ENCODE data around the gene FOXP1.
"Not testable (repeated sequence)": the region's sequence is repeated elsewhere in the genome, so short reads cannot be mapped to it uniquely, and the experiment has no call there.

The FOXP1 gene

GRCh38 chr3:71033681-71034220 lies 549.8 kb downstream of the FOXP1 start:
- no peak for DNase-seq (ENCODE audit: low read depth)

- DNase-seq (ENCODE audit: low read depth), result peak; percentile 33
These were observed 551.5 kb downstream of the FOXP1 start for GRCh38 chr3:71031914-71032521.

GRCh38 chr3:71031181-71031580 lies 552.3 kb downstream of the FOXP1 start:
- no peak for DNase-seq (ENCODE audit: low read depth)

GRCh38 chr3:71030748-71031147 lies 552.8 kb downstream of the FOXP1 start:
- DNase-seq (ENCODE audit: low read depth), result no peak

- DNase-seq (ENCODE audit: low read depth), result no peak
These were observed 553.8 kb downstream of the FOXP1 start for GRCh38 chr3:71029770-71030169.

GRCh38 chr3:71028802-71029201 lies 554.7 kb downstream of the FOXP1 start:
- no peak for DNase-seq (ENCODE audit: low read depth)

GRCh38 chr3:71028184-71028583 lies 555.3 kb downstream of the FOXP1 start:
- no peak for DNase-seq (ENCODE audit: low read depth)

GRCh38 chr3:71026634-71027578 lies 556.6 kb downstream of the FOXP1 start:
- peak; percentile 29 for DNase-seq (ENCODE audit: low read depth)

GRCh38 chr3:71025516-71025915 lies 558.0 kb downstream of the FOXP1 start:
- no peak for DNase-seq (ENCODE audit: low read depth)

- DNase-seq (ENCODE audit: low read depth), result peak; percentile 37
These were observed 558.5 kb downstream of the FOXP1 start for GRCh38 chr3:71025010-71025409.

- DNase-seq (ENCODE audit: low read depth), result peak; percentile 37
These were observed 560.8 kb downstream of the FOXP1 start for GRCh38 chr3:71022551-71023335.

GRCh38 chr3:71018799-71019198 lies 564.7 kb downstream of the FOXP1 start:
- no peak for DNase-seq (ENCODE audit: low read depth)

- DNase-seq (ENCODE audit: low read depth), result no peak
These were observed 567.2 kb downstream of the FOXP1 start for GRCh38 chr3:71016178-71016845.

GRCh38 chr3:71014616-71015015 lies 568.9 kb downstream of the FOXP1 start:
- DNase-seq (ENCODE audit: low read depth), result not testable (repeated sequence)

GRCh38 chr3:71012971-71013370 lies 570.6 kb downstream of the FOXP1 start:
- no peak for DNase-seq (ENCODE audit: low read depth)

GRCh38 chr3:71011565-71012287 lies 571.8 kb downstream of the FOXP1 start:
- DNase-seq (ENCODE audit: low read depth), result no peak

- no peak for DNase-seq (ENCODE audit: low read depth)
These were observed 572.6 kb downstream of the FOXP1 start for GRCh38 chr3:71010726-71011455.

GRCh38 chr3:71008350-71008935 lies 575.1 kb downstream of the FOXP1 start:
- no peak for DNase-seq (ENCODE audit: low read depth)

- DNase-seq (ENCODE audit: low read depth), result no peak
These were observed 576.4 kb downstream of the FOXP1 start for GRCh38 chr3:71006810-71007785.
